HS-27A (cell line): ENCODE data around the gene MISP.
A peak's percentile ranks its signal among the peaks of the same experiment; 100 is the strongest.

Source experiments
- DNase-seq: peaks from one replicate; pipeline ENCODE4 v3.0.0-alpha.2; 2012; ENCODE audit warnings: low read depth, missing footprints

MISP gene

DNA sequence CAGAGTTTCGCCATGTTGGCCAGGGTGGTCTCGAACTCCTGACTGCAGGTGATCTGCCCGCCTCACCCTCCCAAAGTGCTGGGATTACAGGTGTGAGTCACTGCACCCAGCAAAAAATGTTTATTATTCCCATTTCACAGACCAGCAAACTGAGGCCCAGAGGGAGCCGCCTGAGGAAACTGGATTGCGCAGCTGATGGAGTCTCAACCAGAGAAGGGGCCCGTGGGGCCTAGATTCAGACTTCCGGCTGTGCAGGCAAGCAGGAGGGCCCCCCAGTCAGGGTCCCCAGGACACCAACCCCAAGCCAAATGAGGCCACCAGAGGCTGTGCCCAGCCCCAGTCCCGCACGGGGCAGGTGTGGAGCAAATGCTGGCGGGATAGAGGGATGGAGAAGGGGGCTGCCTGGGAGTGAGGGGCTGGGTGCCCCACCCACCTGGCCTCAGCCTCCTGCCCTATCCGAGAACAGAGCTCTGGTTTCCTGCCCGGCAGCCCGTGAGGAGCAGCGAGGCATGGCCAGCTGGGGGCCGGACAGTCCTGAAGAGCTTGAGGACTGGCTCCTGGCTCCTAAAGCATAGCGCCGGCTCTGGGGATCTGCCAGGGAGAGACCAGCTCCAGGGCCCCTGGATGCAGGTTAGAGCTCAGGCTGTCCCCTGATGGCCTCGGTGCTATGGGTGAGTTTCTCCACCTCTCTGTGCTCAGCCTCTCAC lies 22.0 kb downstream of the MISP start:
- DNase-seq, result no peak

DNA sequence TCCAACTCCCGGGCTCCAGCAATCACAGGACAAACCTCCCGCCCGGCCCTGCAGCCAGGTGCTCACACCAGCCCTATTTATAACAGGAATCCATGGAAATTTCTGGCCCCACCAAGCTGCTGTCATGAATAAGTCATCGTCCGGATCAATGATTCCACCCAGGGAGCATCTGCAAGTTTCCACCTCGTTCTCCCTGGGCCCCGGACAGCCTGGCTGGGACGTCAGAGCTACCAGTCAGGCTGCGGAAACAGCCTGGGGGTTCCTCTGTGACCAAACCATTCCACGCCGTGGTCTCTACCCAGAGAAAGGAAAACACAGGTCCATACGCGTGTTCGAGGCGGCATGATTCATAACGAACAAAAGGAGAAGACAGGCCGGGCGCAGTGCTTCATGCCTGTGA lies 25.6 kb downstream of the MISP start:
- no peak for DNase-seq

DNA sequence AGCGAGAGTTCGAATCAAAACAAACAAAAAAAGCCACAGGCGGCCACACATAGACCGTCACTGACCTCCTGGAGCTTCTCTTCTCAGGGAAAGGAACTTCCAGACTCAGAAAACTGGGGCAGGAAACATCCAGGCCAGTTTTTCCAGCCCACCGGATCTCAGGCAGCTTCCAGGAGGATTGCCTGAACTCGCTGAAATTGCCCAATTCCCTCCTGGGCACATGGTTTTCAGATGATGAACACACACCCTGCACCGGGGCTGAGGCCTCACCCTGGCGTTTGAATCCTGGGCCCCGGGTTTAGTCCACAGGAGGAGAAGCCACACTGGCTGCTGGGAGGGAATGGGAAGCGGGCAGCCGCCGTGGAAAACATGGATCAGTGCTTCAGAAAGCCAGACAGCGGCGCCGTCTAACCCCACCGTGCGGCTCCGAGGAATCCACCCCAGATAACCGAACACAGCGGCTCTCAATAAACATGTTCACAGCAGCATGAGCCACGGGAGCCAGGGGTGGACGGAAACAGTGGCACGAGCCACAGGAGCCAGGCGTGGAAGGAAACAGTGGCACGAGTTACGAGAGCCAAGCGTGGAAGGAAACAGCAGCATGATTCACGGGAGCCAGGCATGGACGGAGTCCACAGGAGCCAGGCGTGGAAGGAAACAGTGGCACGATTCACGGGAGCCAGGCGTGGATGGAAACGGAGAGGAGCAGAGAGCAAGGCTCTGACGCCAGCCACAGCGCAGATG lies 28.2 kb downstream of the MISP start:
- DNase-seq, result no peak

DNA sequence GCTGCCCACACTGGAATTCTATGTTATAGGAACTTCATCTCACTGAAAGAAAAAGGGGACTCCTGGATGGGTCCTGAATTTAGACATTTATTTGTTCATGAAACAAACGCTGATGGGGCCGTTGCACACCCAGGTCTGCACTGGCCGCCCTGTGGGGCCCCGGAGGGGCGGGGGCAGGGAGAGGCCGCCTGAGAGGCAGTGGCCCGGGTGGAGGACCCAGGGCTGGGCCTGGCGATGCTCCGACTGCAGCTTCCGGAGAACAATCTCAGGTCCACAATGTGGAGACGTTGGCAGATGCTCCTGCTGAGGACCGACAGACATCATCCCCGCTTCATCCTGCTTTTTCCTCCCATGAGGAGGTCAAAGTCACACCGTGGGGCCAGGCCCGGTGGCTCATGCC lies 30.0 kb downstream of the MISP start:
- no peak for DNase-seq

DNA sequence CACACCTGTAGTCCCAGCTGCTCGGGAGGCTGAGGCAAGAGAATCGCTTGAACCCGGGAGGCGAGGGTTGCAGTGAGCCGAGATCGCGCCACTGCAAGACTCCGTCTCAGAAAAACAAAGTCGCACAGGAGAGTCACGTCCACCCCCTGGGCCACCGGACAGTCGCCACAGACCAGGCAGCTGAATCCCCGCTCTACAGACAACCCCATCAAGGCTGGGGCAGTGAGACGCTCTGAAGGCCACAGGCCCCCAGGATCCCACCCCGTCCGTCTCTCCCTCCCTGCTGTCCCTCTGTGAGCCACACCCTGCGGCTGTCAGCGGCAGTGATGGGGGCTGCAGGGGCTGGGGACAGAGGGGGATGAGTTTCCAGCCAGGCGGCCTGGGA lies 30.9 kb downstream of the MISP start:
- DNase-seq, result no peak

DNA sequence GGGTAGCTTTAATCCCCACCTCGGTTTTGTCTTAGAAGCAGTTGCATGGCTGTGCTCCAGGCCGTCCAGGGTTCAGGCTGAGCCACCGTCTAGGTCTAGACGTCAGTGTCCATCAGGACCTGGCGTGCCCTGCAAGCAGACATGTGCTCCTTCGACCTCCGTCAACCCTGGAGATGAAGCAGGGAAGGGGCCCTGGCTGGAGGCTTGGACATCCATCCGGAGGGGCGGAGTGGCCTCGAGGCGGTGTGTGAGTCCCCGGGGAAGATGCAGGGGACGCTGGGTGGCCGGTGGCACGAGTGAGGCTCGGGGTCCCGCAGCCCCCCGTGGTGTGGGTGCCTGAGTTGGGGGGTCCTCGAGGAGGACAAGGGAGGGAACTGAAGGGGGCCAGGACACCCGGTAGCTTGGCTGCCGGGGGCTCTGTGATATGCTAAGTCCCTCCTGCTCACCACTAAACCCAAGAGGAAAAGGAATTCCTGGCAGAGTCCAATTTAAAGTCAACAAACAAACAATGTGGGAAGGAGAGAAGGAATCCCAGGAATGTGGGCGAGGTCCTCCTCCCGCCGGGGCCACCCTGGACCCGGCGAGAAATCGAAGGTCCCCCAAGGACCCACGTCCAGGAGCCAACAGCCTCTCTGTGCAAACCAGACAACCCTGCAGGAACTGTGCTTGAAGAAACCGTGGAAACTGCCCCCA lies 31.4 kb downstream of the MISP start:
- DNase-seq, result peak; percentile 68

DNA sequence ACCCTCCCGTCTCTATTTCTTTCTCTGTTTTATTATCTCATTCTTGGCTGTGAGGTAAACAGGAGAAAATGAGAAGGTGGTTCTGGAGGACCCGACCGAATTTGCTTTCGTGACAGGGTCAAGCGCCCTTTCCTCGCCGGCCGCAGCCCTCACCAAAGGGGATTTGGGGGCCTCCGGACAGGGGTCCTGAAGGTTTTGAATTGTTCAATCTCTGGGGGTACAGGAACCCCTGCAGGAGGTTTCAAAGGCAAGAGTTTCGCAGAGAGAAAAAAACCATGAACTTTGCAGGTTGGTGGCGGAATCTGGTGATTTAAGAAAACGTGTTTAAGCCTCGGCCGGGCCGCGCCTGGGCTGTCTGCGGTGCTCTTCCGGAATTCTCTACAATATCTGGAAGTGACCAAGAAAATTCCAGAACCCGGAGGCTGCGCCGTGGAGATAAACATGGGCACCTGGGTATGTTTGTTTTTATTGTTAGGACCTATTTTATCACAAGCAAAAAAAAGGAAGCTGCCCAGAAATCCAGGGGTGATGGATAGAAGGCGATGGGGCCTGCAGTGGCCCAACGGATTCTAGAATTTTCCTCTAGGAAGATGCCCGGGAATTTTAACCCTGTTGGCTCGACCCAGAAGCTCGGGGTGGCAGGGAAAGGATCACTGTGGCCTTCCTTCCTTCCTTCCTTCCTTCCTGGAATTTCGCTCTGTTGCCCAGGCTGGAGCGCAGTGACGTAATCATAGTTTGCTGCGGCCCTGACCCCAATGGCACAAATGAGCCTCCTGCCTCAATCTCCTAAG lies 32.2 kb downstream of the MISP start:
- no peak for DNase-seq

DNA sequence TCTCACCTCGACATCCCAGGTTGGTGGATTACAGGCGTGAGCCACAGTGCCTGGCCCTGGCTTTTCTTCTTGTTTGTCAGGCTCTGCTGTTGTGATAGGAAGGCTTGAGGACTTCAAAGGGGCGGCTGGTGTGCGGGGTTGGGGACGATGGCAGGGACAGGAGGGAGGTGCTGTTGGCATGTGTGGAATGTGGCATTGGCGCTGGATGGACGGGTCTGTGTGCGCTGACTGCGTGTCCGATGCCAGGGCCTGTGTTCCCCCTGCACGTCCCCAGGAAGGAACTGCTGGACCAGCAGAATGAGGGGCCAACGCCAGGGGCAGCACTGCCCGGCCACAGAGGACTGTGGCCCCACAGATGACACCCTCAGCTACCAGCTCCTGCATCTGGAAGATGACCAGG lies 33.6 kb downstream of the MISP start:
- no peak for DNase-seq

DNA sequence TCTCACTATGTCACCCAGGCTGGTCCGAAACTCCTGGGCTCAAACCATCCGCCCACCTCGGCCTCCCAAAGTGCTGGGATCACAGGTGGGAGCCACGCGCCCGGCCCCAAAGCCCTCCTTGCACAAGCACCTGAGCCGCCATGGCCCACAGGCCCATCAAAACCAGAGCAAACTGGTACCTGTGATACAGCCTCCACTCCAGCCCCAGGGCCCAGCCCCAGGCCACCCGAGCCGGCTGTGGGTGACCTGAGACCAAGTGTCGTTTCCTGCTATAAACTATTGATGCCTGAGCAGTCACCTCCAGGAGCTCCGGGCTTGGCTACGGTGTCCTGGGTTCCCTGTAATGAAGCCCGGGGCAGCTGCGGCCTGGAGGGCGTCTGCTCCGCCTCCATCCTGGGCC lies 36.6 kb downstream of the MISP start:
- DNase-seq, result no peak

DNA sequence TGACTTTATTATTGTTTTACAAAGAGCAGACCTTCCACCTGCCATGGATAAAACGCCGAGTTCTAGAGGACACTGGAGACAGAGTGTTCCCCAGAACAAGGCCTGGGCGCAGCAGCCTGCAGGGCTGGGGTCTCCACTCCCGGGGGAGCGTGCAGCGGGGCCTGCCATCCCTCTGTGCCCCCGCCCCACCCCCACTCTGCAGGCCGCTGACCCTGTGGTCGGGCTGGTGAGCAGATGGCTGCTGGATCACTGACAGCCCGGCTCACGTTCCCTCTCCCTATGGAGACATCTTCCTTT lies 37.7 kb downstream of the MISP start:
- DNase-seq, result no peak

DNA sequence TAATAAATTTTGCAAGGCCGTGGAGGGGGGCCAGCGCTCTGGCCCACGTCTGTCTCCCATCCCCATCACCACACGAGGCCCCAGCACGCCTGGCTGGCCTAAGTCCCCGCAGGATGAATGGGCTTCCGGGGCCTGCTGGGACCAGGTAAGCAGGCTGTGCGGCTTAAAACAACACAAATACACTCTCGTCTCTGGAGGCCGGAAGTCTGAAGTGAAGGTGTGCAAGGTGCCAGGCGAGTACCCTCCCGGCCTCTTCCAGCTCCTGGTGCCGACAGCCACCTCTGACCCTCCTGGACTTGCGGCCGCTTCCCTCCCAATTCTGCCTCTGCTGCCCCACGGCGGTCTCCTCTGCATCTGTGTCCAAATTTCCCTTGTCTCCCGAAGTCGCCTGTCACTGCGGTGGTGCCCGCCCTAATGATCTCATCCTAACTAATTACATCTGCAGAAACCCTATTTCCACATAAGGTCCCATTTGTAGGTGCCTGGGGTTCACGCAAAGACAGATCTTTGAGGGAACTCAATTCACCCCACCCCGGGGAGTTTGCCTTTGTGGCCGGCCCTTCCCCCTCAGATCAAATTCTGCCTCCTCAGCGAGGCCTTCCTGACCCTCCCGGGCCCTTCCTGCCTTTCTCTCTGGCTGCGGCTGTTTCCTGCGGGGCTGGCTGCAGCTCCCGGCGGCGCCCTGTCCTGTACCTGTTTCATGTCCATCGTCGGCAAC lies 38.2 kb downstream of the MISP start:
- DNase-seq, result no peak

DNA sequence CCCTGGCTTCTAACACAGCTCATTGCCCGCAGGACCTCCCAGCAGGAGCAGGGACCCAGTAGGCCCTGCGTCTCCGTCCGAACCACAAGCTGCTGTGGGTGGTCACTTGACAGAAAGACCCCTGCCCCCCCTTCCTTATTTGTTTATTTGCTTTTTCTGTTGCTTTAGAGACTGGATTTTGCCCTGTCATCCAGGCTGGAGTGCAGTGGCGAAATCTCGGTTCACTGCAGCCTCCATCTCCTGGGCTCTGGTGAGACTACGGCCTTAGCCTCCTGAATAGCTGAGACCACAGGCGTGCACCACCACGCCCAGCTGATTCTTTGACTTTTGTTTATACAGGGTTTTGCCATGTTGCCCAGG lies 38.8 kb downstream of the MISP start:
- DNase-seq, result no peak

DNA sequence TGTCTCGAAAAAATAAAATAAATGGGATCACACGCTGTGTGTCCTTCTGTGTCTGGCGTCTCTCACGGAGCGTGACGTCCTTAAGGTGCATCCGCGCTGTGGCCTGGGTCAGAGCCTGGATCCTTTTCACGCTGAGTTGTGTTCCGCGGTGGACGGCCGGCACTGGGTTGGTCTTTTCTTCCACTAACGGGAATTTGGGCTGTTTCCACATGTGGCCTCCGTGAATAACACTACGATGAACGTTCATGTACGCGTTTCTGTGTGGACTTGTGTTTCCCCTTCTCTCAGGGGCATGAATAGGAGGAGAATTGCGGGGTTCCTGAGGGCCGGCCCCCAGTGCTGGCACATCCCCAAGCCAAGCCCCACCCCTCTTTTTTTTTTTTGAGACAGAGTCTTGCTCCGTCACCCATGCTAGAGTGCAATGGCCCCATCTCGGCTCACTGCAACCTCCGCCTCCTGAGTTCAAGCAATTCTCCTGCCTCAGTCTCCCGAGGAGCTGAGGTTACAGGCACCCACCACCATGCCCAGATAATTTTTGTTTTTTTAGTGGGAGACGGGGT lies 40.2 kb downstream of the MISP start:
- DNase-seq, result no peak

DNA sequence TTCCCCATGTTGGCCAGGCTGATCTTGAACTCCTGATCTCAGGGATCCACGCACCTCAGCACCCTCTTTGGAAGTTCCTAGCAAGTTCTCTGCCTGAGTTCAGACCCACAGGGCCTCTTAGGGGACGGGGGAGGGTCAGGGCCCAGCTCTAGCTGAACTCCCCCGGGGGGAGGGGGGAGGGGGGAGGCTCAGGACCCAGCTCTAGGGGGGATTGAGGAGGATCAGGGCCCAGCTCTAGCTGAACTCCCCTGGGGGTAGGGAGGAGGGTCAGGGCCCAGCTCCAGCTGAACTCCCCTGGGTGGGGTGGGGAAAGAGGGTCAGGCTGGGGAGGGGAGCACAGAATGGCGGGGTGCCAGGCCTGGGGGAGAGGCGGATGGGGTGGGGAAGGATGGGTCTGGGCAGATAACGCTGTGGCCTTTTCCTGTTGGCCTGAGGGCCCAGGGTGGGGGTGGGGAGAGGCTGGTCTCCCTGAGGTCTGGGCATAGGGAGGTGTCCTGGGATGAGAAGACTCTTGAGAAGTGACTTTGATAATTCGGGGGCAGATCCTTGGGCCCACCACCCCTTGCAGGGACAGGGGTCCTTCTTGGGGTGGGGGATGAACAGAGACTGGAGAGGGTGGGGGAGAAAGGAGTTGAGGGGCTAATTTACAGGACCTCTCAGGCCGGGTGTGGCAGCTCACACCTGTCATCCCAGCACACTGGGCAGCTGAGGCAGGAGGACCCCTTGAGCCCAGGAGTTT lies 40.8 kb downstream of the MISP start:
- DNase-seq, result no peak

DNA sequence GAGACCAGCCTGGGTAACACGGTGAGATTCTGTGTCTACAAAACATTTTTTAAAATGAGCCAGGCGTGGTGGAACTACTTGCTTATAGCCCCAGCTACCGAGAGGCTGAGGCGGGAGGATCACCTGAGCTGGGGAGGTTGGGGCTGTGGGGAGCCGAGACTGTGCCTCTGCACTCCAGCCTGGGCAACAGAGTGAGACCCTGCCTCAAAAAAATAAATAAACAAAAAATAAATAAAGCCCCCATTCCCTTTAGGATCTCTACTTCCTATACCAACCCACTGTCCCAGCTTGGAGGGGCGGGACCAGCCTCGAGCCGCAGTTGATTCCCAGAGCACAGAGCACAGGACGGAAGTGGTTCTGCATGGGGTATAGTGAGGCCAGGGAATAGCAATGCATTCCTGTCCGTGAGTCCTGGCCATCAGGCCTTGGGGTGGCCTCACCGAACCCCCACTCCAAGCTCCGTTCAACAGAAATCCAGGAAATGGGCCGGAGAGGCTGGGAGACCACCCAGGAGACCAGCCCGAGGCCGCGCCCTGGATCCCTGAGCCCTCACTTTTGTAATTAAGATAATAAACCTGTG lies 41.5 kb downstream of the MISP start:
- no peak for DNase-seq

DNA sequence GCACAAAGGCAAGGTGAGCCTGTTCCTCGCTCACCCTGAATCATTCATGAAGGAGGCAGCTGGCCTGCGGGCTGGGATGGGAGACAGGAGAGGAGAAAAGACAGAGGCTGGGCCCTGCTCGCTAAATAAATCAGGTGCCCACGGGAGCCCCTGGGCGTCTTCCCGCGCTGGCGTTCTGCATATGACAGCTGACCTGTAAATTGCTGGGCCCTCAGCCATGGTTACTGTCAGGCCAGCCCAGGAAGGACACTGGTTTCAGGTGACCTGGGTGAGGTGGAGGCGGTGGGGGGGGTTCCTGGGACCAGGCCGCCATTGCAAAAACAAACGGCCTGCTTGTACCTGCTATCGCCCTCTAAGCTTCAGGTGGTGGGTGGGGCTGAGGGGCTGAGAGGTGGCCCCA lies 42.9 kb downstream of the MISP start:
- DNase-seq, result no peak

DNA sequence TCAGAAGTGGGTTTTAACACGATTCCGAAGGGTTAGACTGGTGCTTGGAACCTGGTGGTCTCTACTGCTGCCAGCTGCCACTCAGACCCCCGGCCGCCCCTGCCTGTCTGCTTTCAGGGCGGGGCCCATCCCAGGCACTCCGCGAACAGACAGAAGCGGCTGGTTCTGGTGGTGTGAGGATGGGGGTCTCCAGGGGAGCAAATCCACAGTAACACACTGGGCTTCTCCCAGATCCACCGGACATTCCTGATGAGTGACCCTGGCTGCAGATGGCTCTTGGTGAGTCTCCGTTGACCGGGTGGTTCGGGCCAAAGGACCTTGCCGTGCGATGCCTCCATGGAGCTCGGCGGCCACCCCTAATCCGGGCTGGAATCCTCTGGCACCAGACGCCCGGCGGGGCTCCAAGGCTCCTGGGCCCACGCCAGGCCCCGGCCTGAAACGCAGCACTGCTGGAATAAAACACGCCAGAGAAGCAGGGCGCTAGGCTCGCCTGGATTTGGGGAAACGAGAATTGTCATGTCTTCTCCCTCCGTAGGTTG lies 44.2 kb downstream of the MISP start:
- DNase-seq, result no peak

DNA sequence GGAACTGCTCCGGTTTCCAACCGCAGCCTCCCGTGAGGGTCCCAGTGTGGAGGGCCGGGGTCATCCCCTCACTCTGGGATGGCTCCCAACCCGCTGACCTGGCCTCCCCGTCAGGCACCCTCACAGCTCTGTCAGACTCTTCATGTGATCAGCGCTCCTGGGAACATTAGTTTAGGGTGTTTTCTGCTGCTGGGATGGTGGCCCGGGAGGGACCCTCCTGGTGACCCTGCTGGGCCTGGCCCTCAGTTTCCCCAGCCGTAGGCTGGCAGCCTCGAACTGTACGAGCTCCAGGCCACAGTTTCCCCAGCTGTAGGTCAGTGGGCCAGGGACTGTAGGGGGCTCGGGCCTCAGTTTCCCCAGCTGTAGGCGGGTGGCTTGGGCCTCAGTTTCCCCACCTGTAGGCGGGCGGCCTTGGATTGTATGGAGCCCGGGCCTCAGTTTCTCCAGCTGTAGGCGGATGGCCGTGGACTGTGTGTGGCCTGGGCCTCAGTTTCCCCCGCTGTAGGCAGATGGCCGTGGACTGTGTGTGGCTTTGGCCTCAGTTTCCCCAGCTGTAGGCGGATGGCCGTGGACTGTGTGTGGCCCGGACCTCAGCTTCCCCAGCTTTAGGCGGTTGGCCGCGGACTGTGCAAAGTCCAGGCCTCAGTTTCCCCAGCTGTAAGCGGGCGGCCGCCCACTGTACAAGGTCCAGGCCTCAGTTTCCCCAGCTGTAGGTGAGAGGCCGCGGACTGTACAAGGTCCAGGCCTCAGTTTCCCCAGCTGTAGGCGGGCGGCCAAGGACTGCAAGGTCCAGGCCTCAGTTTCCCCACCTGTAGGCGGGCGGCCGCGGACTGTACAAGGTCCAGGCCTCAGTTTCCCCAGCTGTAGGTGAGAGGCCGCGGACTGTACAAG lies 45.0 kb downstream of the MISP start:
- DNase-seq, result no peak
